ENCODE results near the gene ENPP3. TPM values are rescaled to one million over a fixed set of nuclear protein-coding genes. Genes with fewer than 3 reads are reported as not detected.

The ENPP3 gene
- total RNA-seq, 2 experiments from 2014 or later: 1.3 to 2.3 TPM

- intact Hi-C loops (cut with micrococcal nuclease; ENCODE audit: unreplicated experiment): no loop called here
- TF ChIP-seq EZH2phosphoT487 (IDR thresholded peaks at IDR 0.05; ENCODE audit: borderline replicate concordance, low read depth, low read length) (no peak), CTCF (conservative IDR thresholded peaks at IDR 0.05; ENCODE audit: low read length) (no peak)
- BruUV-seq (replicated peaks): no TSS peak
- no peaks in the 10 kb centered on the region for H3K9me3 ChIP-seq (ENCODE audit: low read length)
- no peak overlapping the region for H3K4me3 ChIP-seq (ENCODE audit: low read depth, low read length, poor library complexity, severe bottlenecking)
- CTCF ChIA-PET (ENCODE audit: unreplicated experiment): no interaction called here
- H3K4me1 ChIP-seq (ENCODE audit: insufficient read depth, low read length, poor library complexity, severe bottlenecking): no peaks in the 10 kb centered on the region
- no peaks in the 10 kb centered on the region for H4K20me1 ChIP-seq (ENCODE audit: insufficient read depth, low read length)
- H3K79me2 ChIP-seq (ENCODE audit: insufficient read depth, low read depth, low read length): no peaks in the 10 kb centered on the region
- H3K4me2 ChIP-seq (ENCODE audit: low read length): no peak overlapping the region
- H2AFZ ChIP-seq (ENCODE audit: low read length): no peak overlapping the region
- no peak overlapping the region for H3K27ac ChIP-seq (ENCODE audit: low read depth, low read length, poor library complexity, severe bottlenecking)
- DNase-seq (ENCODE audit: low spot score): no peak
- H3K36me3 ChIP-seq (ENCODE audit: insufficient read depth, low read length): no peaks in the 10 kb centered on the region
- POLR2A ChIA-PET: no interaction called here
- no peaks in the 10 kb centered on the region for H3K9me2 ChIP-seq (ENCODE audit: insufficient read depth, low read length)
These were observed 99.7 kb downstream of the ENPP3 start for GRCh38 chr6:131736811-131737210.

GRCh38 chr6:131739136-131739535 lies 102.0 kb downstream of the ENPP3 start:
- Histone ChIP-seq H4K20me1 (ENCODE audit: insufficient read depth, low read length) (no peaks in the 10 kb centered on the region), H2AFZ (ENCODE audit: low read length) (no peak overlapping the region), H3K9me3 (ENCODE audit: low read length) (no peaks in the 10 kb centered on the region), H3K4me3 (ENCODE audit: low read depth, low read length, poor library complexity, severe bottlenecking) (no peak overlapping the region), H3K36me3 (ENCODE audit: insufficient read depth, low read length) (no peaks in the 10 kb centered on the region), H3K4me2 (ENCODE audit: low read length) (no peak overlapping the region), H3K4me1 (ENCODE audit: insufficient read depth, low read length, poor library complexity, severe bottlenecking) (no peaks in the 10 kb centered on the region), H3K79me2 (ENCODE audit: insufficient read depth, low read depth, low read length) (no peaks in the 10 kb centered on the region), H3K9me2 (ENCODE audit: insufficient read depth, low read length) (no peaks in the 10 kb centered on the region), H3K27ac (ENCODE audit: low read depth, low read length, poor library complexity, severe bottlenecking) (no peak overlapping the region)
- intact Hi-C loops (cut with micrococcal nuclease; ENCODE audit: unreplicated experiment): no loop called here
- CTCF ChIA-PET (ENCODE audit: unreplicated experiment): no interaction called here
- DNase-seq (ENCODE audit: low spot score): no peak
- no peak for TF ChIP-seq EZH2phosphoT487 (IDR thresholded peaks at IDR 0.05; ENCODE audit: borderline replicate concordance, low read depth, low read length)
- no peak for TF ChIP-seq CTCF (conservative IDR thresholded peaks at IDR 0.05; ENCODE audit: low read length)
- POLR2A ChIA-PET: interaction anchor here (0.7 to 1.3 kb wide), 2 partner anchors 73 to 157 kb away, joined by 3 to 4 read pairs; no protein-coding TSS in a partner anchor
- BruUV-seq (replicated peaks): no TSS peak

- Histone ChIP-seq H2AFZ (ENCODE audit: low read length) (no peak overlapping the region), H3K9me2 (ENCODE audit: insufficient read depth, low read length) (no peaks in the 10 kb centered on the region), H3K4me2 (ENCODE audit: low read length) (no peak overlapping the region), H4K20me1 (ENCODE audit: insufficient read depth, low read length) (no peaks in the 10 kb centered on the region), H3K79me2 (ENCODE audit: insufficient read depth, low read depth, low read length) (no peaks in the 10 kb centered on the region), H3K4me3 (ENCODE audit: low read depth, low read length, poor library complexity, severe bottlenecking) (no peak overlapping the region), H3K36me3 (ENCODE audit: insufficient read depth, low read length) (no peaks in the 10 kb centered on the region), H3K27ac (ENCODE audit: low read depth, low read length, poor library complexity, severe bottlenecking) (no peak overlapping the region), H3K9me3 (ENCODE audit: low read length) (no peaks in the 10 kb centered on the region), H3K4me1 (ENCODE audit: insufficient read depth, low read length, poor library complexity, severe bottlenecking) (no peaks in the 10 kb centered on the region)
- TF ChIP-seq CTCF (conservative IDR thresholded peaks at IDR 0.05; ENCODE audit: low read length): no peak
- TF ChIP-seq EZH2phosphoT487 (IDR thresholded peaks at IDR 0.05; ENCODE audit: borderline replicate concordance, low read depth, low read length): no peak
- DNase-seq (ENCODE audit: low spot score): no peak
- POLR2A ChIA-PET: interaction anchor here (1.3 kb wide), 1 partner anchor 156 kb away, joined by 4 read pairs; no protein-coding TSS in a partner anchor
- BruUV-seq (replicated peaks): no TSS peak
- CTCF ChIA-PET (ENCODE audit: unreplicated experiment): no interaction called here
- intact Hi-C loops (cut with micrococcal nuclease; ENCODE audit: unreplicated experiment): no loop called here
These were observed 103.1 kb downstream of the ENPP3 start for GRCh38 chr6:131740161-131740560.

Data from OCI-LY7 (cell line).